HG03280 (cell line): ENCODE results near the gene SUCLG2.

Experiments
- ATAC-seq: cut with Tn5 transposase; IDR thresholded peaks from one replicate; pipeline ENCODE4 v1.9.1; 2021; ENCODE audit warnings: mild to moderate bottlenecking, moderate library complexity; ENCODE audit not compliant: unreplicated experiment

The SUCLG2 gene

DNA sequence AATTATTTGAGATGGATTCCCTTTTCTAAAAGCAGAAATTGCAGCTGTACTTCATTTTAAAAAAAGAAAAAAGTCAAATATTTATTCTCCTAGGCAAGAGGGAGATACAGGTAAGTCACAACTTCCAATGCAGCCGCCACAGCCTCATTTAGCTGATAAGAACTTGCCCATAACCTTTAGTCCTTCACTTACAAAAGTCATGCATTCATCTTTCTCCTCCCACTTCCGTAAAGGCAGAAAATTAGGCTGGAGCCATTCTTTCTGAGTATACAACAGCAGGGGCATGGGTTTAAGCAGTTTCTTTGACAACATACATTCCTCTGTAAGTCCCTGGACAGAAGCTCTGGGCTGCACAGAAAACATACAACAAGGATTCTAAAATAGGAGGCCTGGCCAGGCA is 4.3 kb downstream of the SUCLG2 start:
- ATAC-seq: no peak

GRCh38 chr3:67649681-67650080 is 4.7 kb downstream of the SUCLG2 start:
- no peak for ATAC-seq

GRCh38 chr3:67648701-67649100 is 5.7 kb downstream of the SUCLG2 start:
- no peak for ATAC-seq

GRCh38 chr3:67648229-67648628 is 6.2 kb downstream of the SUCLG2 start:
- ATAC-seq: no peak

DNA sequence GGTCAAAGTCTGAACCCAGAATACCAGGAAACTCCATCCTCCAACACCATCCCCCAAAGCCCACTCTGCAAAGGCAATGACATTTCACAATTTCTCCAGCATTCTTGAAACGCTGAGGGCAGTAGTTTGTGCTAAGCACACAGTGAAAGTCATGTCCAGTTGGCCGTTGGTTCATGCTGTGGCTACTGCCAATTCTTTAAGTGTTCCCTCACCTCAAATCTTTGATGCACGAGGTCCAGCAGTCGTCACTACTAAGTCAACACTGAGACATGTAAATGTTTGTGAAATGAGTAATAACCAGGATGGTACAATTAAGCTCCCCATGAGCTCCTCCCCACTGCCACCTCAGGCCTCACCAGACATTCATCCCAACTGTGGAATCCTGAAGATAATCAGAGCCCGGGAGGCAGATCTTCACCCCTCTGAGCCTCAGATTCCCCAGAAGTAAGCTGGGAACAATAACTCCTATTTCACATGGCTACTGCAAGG is 7.0 kb downstream of the SUCLG2 start:
- no peak for ATAC-seq

GRCh38 chr3:67646586-67647234 is 7.7 kb downstream of the SUCLG2 start:
- ATAC-seq: no peak

DNA sequence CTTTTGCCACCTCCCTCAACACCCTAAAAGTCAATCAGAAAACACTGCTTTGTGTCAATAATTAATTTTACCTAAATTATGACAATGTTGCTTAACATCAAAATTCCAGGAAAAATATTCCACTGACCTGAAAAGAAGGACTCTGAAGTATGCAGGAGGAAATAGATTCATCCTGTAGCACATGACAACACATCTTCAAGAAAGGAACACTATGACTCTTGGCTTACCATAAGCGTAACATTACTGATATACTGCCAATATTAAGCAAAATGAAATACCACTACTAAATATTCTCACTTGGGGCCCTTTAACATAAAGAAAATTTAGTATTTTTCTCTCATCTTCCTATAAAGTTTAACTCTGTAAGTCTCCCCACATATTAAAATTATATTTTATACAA is 9.6 kb downstream of the SUCLG2 start:
- no peak for ATAC-seq

DNA sequence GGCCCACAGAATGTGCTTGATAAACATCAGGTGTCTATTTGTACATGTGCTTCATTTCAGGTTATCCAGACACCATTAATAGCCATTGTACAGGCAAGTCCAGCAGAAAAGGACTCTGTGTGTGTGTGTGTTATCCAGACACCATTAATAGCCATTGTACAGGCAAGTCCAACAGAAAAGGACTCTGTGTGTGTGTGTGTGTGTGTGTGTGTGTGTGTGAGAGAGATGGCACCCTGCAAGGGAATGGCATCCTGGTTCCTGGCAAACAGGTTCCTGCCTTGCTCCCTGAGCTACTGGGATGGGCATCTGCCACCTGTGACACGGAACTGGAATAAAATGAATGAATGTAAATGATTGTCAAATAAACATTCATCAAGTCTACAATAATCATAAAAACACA is 11.7 kb downstream of the SUCLG2 start:
- ATAC-seq: no peak

- no peak for ATAC-seq
Observed at GRCh38 chr3:67642190-67642589, 12.2 kb downstream of the SUCLG2 start.

DNA sequence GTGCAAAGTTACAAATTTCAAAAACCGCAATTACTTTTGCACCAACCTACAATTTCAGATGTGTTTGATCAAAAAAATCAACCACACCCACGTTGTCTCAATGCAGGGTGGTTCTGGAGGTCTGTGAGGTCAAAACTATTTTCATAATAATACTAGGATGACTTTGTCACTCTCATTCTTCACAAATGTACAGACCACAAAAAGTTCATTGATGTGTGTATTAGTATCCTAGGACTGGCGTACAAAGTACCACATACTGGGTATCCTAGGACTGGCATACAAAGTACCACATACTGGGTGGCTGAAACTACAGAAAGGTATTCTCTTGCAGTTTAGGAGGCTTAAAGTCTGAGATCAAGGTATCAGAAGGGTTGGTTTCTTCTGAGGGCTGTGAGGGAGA is 13.0 kb downstream of the SUCLG2 start:
- no peak for ATAC-seq

DNA sequence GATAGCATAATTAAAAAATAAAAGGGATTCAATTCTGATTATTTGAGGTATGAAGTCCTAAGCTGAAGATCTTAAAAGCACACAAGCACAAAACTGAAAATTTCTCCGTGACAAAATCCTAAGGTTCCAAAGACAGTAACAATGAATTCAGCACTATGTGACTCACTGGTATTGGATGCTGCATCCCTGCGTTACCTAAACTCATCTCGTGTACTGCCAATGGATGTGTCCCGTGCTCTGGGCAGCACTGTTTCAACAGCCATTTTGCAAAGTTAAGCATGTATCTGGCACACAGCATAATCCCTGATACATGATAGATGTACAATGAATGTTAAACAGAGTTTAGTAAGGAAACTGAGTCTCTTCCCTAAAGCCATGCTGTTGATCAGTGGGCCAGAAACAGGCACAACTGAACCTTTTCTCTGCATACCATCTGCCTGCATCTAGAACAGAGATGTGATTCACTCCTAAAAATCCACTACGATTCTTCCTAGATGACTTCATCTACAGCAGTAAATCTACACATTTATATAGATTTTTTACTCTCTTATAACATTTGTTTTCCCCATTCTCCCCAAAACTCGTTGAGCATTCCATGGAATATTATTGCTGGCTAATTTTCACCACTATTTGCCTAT is 14.3 kb downstream of the SUCLG2 start:
- no peak for ATAC-seq

GRCh38 chr3:67637255-67637900 is 17.0 kb downstream of the SUCLG2 start:
- no peak for ATAC-seq

DNA sequence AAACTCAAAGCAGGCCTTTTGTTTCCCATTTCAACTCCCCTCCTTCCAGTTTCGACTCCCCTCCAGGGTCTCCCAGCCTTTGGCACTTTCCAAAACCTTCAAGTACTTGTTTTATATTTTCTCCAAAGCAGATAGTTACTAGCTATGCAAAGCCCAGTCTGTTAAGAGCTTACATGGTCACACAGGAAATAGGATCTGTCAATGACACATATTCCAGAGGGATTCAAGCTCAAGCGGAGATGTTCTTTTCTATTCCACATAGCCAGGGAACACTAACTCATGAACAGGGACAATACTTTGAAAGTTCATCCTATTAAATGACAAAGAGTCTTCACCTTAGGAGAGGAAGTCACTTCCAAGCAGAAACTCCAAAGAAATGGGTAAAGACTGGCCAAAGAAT is 18.6 kb downstream of the SUCLG2 start:
- no peak for ATAC-seq

DNA sequence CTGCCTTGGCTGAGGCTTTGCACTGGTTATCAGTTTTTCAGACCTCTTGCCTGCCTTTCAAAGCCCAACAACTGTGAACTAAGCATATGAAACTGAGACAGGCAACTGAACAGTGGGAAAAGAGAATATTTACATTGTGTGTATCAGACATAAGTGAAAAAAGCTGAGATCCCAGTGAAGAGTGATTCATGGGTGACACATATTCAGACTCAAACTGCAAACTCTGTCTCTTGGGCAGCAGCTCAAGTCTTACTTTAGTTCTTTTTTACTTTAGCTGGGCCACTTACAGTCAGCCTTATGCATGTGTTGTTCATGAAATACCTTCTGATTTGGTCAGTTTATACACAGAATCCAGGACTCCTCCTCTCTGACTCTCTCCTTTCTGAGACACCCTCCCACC is 19.2 kb downstream of the SUCLG2 start:
- no peak for ATAC-seq

- no peak for ATAC-seq
Observed at GRCh38 chr3:67630666-67631362, 23.6 kb downstream of the SUCLG2 start.

GRCh38 chr3:67624687-67625086 is 29.7 kb downstream of the SUCLG2 start:
- no peak for ATAC-seq

GRCh38 chr3:67624078-67624477 is 30.3 kb downstream of the SUCLG2 start:
- no peak for ATAC-seq

- no peak for ATAC-seq
Observed at GRCh38 chr3:67622652-67623051, 31.8 kb downstream of the SUCLG2 start.

DNA sequence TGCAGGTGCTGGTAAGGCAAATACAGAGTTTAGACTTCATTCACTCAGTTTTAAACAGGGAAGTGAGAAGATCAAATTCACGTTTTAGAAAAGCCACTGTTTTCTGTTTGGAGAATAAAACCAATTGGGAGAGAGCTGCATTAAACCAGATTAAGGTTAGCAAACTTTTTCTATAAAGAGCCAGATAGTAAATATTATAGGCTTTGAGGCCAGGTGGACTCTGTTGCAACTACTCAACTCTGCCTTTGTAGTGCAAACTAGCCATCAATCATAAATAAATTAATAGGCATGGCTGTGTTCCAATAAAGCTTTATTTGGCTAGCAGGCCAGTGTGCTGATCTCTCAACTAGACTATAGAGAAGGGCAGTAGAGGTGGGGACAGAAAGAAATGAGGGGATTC is 33.5 kb downstream of the SUCLG2 start:
- ATAC-seq: no peak

DNA sequence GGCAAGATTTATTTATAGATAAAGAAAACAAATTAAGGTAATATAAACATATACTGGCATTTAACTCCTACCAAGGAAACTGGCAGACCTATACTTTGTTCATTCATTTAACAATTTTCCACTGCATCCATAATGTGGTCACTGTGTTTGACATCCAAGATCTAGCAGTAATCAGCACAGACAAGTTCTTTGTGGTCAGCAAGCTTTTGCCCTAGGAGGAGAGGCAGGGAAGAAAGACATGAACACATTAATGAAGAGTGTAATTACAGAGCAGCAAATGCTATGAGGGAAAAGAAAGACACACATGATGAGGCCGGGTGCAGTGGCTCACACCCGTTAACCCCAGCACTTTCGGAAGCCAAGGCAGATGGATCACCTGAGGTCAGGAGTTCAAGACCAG is 34.4 kb downstream of the SUCLG2 start:
- ATAC-seq: no peak

DNA sequence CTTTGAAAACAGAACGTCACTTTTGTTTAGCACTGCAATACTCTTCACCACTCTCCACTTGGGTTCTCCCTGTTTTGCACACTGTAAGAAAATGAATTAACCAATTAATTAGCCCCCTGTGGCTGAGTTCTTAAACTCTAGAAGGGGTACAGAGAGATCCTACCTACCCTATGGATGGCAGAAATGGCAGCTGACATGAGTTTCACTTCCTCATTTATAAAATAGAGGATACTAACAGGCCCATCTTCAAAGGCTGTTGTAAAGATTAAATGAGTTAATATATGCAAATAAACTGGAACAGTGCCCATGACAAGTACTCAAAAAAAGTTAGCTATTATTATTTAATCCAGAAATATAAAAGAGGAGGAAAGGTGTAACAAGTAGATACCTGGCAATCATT is 36.9 kb downstream of the SUCLG2 start:
- ATAC-seq: no peak

DNA sequence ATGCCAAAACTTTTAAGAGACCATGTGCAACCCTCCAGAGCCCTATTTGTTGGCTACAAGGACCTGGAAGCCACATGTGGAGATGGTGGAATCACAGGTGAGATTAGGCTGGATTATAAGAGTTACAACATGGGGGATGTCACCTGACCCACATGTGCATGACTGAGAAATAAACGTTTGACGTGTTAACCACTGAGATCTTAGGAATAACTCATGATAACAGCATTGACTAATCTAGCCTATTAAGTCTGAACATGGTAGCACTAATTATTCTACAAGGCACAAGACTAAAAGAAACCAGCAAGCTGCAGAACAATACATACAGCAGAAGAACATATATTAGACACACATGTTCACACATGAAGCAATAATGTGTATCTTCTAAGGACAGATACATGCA is 38.4 kb downstream of the SUCLG2 start:
- ATAC-seq: no peak
